IMR-90 (cell line): ENCODE results near the gene AK2. TPM values are rescaled to one million over a fixed set of nuclear protein-coding genes. Genes with fewer than 3 reads are reported as not detected.
A peak's percentile ranks its signal among the peaks of the same experiment; 100 is the strongest.

ENCODE experiments used
- ATAC-seq: fragments of 200-7000 bp; cut with Tn5 transposase; 2 replicates; pipeline ENCODE4 v1.9.1; 2020; ENCODE audit warnings: low read depth, mild to moderate bottlenecking, moderate library complexity
- BruUV-seq: library from RNA; stranded (reverse); fragments of 400-500 nt; replicated peaks from 2 replicates; lab custom pipeline; 2021; lab: Mats Ljungman, UMichigan
- CTCF ChIA-PET: fragments of 300-600 bp; formaldehyde crosslinking; extraction: SDS; loops from one replicate; lab custom pipeline; 2021; ENCODE audit warnings: antibody characterized with exemption; lab: Yijun Ruan, JAX
- POLR2A ChIA-PET: fragments of 300-600 bp; sonication (Branson Sonifier 250); formaldehyde crosslinking; loops from one replicate; lab custom pipeline; 2022; ENCODE audit warnings: antibody characterized with exemption; ENCODE audit not compliant: unreplicated experiment; lab: Charles Lee
- DNase-seq: peaks from one replicate; pipeline ENCODE4 v3.0.0; 2013
- H2AFZ ChIP-seq: replicated peaks from 2 replicates; pipeline ENCODE3; 2013; ENCODE audit warnings: low read length, mild to moderate bottlenecking; ENCODE audit not compliant: poor library complexity
- H2AK5ac ChIP-seq: 2 replicates; pipeline ENCODE4 v1.6.1; 2013; ENCODE audit warnings: low read depth, low read length, inconsistent platforms
- H2AK9ac ChIP-seq: replicated peaks from 2 replicates; pipeline ENCODE3; 2013; ENCODE audit warnings: mild to moderate bottlenecking, low read depth, low read length, moderate library complexity; ENCODE audit not compliant: poor library complexity
- H2BK120ac ChIP-seq: 2 replicates; pipeline ENCODE4 v1.6.1; 2013; ENCODE audit warnings: low read depth, low read length, inconsistent platforms
- H2BK15ac ChIP-seq: 3 replicates; pipeline ENCODE4 v1.6.1; 2013; ENCODE audit warnings: low read depth, low read length, inconsistent platforms
- H2BK20ac ChIP-seq: 2 replicates; pipeline ENCODE4 v1.6.1; 2013; ENCODE audit warnings: low read depth, mild to moderate bottlenecking, inconsistent platforms, low read length, moderate library complexity
- H2BK5ac ChIP-seq: 2 replicates; pipeline ENCODE4 v1.6.1; 2013; ENCODE audit warnings: mild to moderate bottlenecking, low read depth, low read length, inconsistent platforms; ENCODE audit not compliant: poor library complexity, severe bottlenecking
- H3K14ac ChIP-seq: replicated peaks from 2 replicates; pipeline ENCODE4 v1.6.1; 2013; ENCODE audit warnings: low read depth, low read length, inconsistent platforms
- H3K18ac ChIP-seq: 2 replicates; pipeline ENCODE4 v1.6.1; 2013; ENCODE audit warnings: low read depth, low read length, control low read depth
- H3K23ac ChIP-seq: 2 replicates; pipeline ENCODE4 v1.6.1; 2013; ENCODE audit warnings: low read depth, low read length, inconsistent platforms
- H3K27ac ChIP-seq: 2 replicates; pipeline ENCODE4 v1.5.1; 2013; ENCODE audit warnings: mild to moderate bottlenecking, control low read depth, low read length; ENCODE audit not compliant: insufficient read depth
- H3K27me3 ChIP-seq: 2 replicates; pipeline ENCODE4 v1.6.1; 2013; ENCODE audit warnings: low read length; ENCODE audit not compliant: control insufficient read depth, insufficient read depth
- H3K36me3 ChIP-seq: 2 replicates; pipeline ENCODE4 v1.6.1; 2013; ENCODE audit warnings: low read length, mixed read lengths; ENCODE audit not compliant: control insufficient read depth, insufficient read depth
- H3K4ac ChIP-seq: 2 replicates; pipeline ENCODE4 v1.6.1; 2013; ENCODE audit warnings: low read depth, low read length, inconsistent platforms
- H3K4me1 ChIP-seq: 2 replicates; pipeline ENCODE4 v1.6.1; 2013; ENCODE audit warnings: low read length, mixed read lengths; ENCODE audit not compliant: control insufficient read depth, insufficient read depth
- H3K4me2 ChIP-seq: 2 replicates; pipeline ENCODE4 v1.6.1; 2013; ENCODE audit warnings: low read depth, mild to moderate bottlenecking, control low read depth, low read length, moderate library complexity
- H3K4me3 ChIP-seq: 2 replicates; pipeline ENCODE4 v1.5.1; 2013; ENCODE audit warnings: low read depth, mild to moderate bottlenecking, control low read depth, low read length, moderate library complexity; ENCODE audit not compliant: insufficient read depth
- H3K56ac ChIP-seq: 2 replicates; pipeline ENCODE4 v1.6.1; 2013; ENCODE audit warnings: low read length, inconsistent platforms; ENCODE audit not compliant: insufficient read depth; ENCODE audit errors: extremely low read depth
- H3K79me1 ChIP-seq, 2 experiments: 2 replicates each; pipeline ENCODE4 v1.6.1; 2013; ENCODE audit warnings: low read length in 2 of 2, inconsistent platforms in 1 of 2, low read depth in 1 of 2
- H3K9ac ChIP-seq: 2 replicates; pipeline ENCODE4 v1.6.1; 2013; ENCODE audit warnings: low read depth, low read length, control low read depth
- H3K9me1 ChIP-seq: 2 replicates; pipeline ENCODE4 v1.6.1; 2013; ENCODE audit warnings: low read length, inconsistent platforms; ENCODE audit not compliant: insufficient read depth
- H3K9me3 ChIP-seq: 2 replicates; pipeline ENCODE4 v1.6.1; 2013; ENCODE audit warnings: low read length; ENCODE audit not compliant: control insufficient read depth, insufficient read depth
- H4K20me1 ChIP-seq: 2 replicates; pipeline ENCODE4 v1.6.1; 2013; ENCODE audit warnings: low read length, inconsistent platforms; ENCODE audit not compliant: insufficient read depth
- H4K5ac ChIP-seq: 2 replicates; pipeline ENCODE4 v1.6.1; 2013; ENCODE audit warnings: mild to moderate bottlenecking, low read depth, low read length, control low read depth
- H4K8ac ChIP-seq, 2 experiments: 2 replicates each; pipeline ENCODE4 v1.6.1; 2013; ENCODE audit warnings: low read depth in 2 of 2, low read length in 2 of 2, control low read depth in 1 of 2, inconsistent platforms in 1 of 2
- H4K91ac ChIP-seq: 2 replicates; pipeline ENCODE4 v1.6.1; 2013; ENCODE audit warnings: low read depth, low read length, inconsistent platforms; ENCODE audit not compliant: insufficient read depth
- BHLHE40 ChIP-seq: fragments of 150-350 bp; IDR thresholded peaks from 2 replicates; pipeline ENCODE4 v1.6.1; 2016; ENCODE audit warnings: mild to moderate bottlenecking, low read depth, low read length
- CEBPB ChIP-seq: IDR thresholded peaks from 2 replicates; pipeline ENCODE4 v1.6.1; 2012; ENCODE audit warnings: low read depth, low read length, improper control_type of control experiment
- CHD1 ChIP-seq: IDR thresholded peaks from 2 replicates; pipeline ENCODE4 v1.6.1; 2012; ENCODE audit warnings: low read depth, low read length, improper control_type of control experiment
- MAFK ChIP-seq: IDR thresholded peaks from 2 replicates; pipeline ENCODE4 v1.6.1; 2012; ENCODE audit warnings: low read depth, low read length, improper control_type of control experiment
- MAZ ChIP-seq: IDR thresholded peaks from 2 replicates; pipeline ENCODE4 v1.6.1; 2012; ENCODE audit warnings: low read depth, mild to moderate bottlenecking, low read length, improper control_type of control experiment, moderate library complexity, borderline replicate concordance
- MXI1 ChIP-seq: IDR thresholded peaks from 2 replicates; pipeline ENCODE4 v1.6.1; 2012; ENCODE audit warnings: low read depth, mild to moderate bottlenecking, low read length, moderate library complexity, borderline replicate concordance
- POLR2A ChIP-seq: IDR thresholded peaks from 2 replicates; pipeline ENCODE4 v1.6.1; 2012; ENCODE audit warnings: mild to moderate bottlenecking, low read depth, low read length
- RCOR1 ChIP-seq: IDR thresholded peaks from 2 replicates; pipeline ENCODE4 v1.6.1; 2012; ENCODE audit warnings: mild to moderate bottlenecking, low read length, improper control_type of control experiment; ENCODE audit not compliant: insufficient replicate concordance
- RFX5 ChIP-seq: IDR thresholded peaks from 2 replicates; pipeline ENCODE4 v1.8.0; 2012; ENCODE audit warnings: low read depth, mild to moderate bottlenecking, low read length, moderate library complexity
- SMC3 ChIP-seq: fragments of 150-350 bp; IDR thresholded peaks from 2 replicates; pipeline ENCODE4 v1.6.1; 2016; ENCODE audit warnings: low read depth, mild to moderate bottlenecking, antibody characterized with exemption, low read length, moderate library complexity
- WGBS, 2 experiments: methylation state at CpG; one replicate each; pipeline versions ENCODE4 v1.1.5 to v1.1.7; 2013; ENCODE audit warnings: missing lambda C conversion rate in 2 of 2; ENCODE audit not compliant: insufficient read length in 1 of 2; ENCODE audit errors: extremely low coverage in 2 of 2; 5-methylcytosine and 5-hydroxymethylcytosine counted together
- dilution Hi-C: fragments of 300-500 bp; cut with HindIII; formaldehyde crosslinking; loops from one replicate; pipeline ENCODE4 v1.14.3; 2018; ENCODE audit warnings: low sequenced_read_pairs; ENCODE audit not compliant: unreplicated experiment
- in situ Hi-C: fragments of 300-500 bp; cut with MboI; formaldehyde crosslinking; loops from 3 replicates; pipeline ENCODE4 v1.14.3; 2019; ENCODE audit warnings: low sequenced_read_pairs, inconsistent platforms, mixed read lengths
- intact Hi-C: fragments of 100-400 bp; cut with micrococcal nuclease; formaldehyde crosslinking; loops from 2 replicates; pipeline ENCODE4 v1.10.0; 2022
- polyA plus RNA-seq, 3 experiments: library from polyadenylated mRNA; depleted of rRNA; stranded (reverse); fragments of >200 nt; gene quantifications; 2 replicates each; pipeline ENCODE4 v1.2.3, GENCODE V29; 2012; ENCODE audit warnings: low replicate concordance in 1 of 3
- total RNA-seq: library from RNA; depleted of rRNA; stranded (reverse); fragments of >200 nt; gene quantifications from 2 replicates; pipeline ENCODE4 v1.2.3, GENCODE V29; 2012
- TF ChIP-seq, protein P1 (sequence below): conservative IDR thresholded peaks from 2 replicates; pipeline ENCODE4 v1.5.1; 2012; ENCODE audit warnings: mild to moderate bottlenecking, low read depth, low read length, improper control_type of control experiment
- TF ChIP-seq, protein P2 (sequence below): fragments of 150-350 bp; IDR thresholded peaks from 2 replicates; pipeline ENCODE4 v1.6.1; 2016; ENCODE audit warnings: low read depth, mild to moderate bottlenecking, low read length, moderate library complexity, borderline replicate concordance

Gene AK2
- total and polyA plus RNA-seq, 2 of the 4 experiments (the other 2 are of a cell fraction): 118 to 203 TPM

DNA sequence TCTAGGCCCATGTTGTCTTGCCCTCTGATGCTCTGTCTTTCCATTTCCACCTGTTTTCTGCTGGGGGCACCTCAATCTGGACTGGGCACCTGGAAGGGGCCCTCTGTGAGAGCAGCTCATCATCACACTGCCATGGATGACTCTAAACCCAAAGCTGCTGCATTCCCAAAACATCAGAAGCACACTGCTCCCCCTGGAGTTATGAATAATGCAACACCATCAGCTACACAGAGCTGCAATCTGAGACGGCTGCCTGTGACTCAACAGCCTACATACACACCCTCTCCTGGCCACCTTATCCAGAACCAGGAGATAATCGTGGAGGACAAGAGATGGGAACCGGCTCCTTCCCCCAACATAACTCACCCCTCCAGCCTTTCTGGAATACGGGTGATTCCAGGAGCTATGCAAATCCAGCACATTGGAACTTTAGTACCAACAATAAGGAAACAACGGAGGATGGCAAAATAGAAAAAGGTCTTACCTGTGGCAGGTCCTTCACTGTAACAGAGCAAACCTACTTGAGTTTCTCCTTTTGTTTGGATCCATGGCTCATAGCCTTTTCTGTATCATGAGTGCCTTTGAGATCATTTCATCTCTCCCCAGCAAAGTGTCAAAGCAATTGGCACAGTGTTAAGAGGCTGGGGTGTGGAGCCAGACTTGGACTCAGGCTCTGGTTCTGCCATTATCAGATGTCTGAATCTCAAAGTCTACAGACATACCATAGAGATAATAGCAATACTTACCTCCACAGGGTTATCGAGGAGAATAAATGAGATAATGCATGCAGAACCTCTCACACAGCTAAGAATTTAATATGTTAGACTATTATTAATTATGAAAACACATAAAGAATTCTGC is 29.3 kb downstream of the AK2 start:
- peak; percentile 96 for ATAC-seq
- TF ChIP-seq, protein P1, sequence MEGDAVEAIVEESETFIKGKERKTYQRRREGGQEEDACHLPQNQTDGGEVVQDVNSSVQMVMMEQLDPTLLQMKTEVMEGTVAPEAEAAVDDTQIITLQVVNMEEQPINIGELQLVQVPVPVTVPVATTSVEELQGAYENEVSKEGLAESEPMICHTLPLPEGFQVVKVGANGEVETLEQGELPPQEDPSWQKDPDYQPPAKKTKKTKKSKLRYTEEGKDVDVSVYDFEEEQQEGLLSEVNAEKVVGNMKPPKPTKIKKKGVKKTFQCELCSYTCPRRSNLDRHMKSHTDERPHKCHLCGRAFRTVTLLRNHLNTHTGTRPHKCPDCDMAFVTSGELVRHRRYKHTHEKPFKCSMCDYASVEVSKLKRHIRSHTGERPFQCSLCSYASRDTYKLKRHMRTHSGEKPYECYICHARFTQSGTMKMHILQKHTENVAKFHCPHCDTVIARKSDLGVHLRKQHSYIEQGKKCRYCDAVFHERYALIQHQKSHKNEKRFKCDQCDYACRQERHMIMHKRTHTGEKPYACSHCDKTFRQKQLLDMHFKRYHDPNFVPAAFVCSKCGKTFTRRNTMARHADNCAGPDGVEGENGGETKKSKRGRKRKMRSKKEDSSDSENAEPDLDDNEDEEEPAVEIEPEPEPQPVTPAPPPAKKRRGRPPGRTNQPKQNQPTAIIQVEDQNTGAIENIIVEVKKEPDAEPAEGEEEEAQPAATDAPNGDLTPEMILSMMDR: peak; percentile 89
- TF ChIP-seq RCOR1 (no peak), SMC3 (peak; percentile 98), MXI1 (no peak), RFX5 (no peak), POLR2A (peak; percentile 47; the same call in 1 of the 2 replicates), MAFK (peak; percentile 24; the same call in 1 of the 2 replicates), MAZ (peak; percentile 29; the same call in 1 of the 2 replicates), CEBPB (peak; percentile 79), CHD1 (no peak), BHLHE40 (no peak)
- TF ChIP-seq, protein P2, sequence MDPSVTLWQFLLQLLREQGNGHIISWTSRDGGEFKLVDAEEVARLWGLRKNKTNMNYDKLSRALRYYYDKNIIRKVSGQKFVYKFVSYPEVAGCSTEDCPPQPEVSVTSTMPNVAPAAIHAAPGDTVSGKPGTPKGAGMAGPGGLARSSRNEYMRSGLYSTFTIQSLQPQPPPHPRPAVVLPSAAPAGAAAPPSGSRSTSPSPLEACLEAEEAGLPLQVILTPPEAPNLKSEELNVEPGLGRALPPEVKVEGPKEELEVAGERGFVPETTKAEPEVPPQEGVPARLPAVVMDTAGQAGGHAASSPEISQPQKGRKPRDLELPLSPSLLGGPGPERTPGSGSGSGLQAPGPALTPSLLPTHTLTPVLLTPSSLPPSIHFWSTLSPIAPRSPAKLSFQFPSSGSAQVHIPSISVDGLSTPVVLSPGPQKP: no peak

More for the DNA sequence above, 29.3 kb downstream of the AK2 start:
- intact Hi-C loops: loop anchor here (1.0 kb wide), 2 partner anchors 43 to 74 kb away; partner anchors contain the start of gene RNF19B
- H3K27ac ChIP-seq: no peak overlapping the region
- no peaks in the 10 kb centered on the region for H3K9me3 ChIP-seq
- H2BK120ac ChIP-seq: no peak overlapping the region
- 100% methylated on average over 1 of the region's 6 CpGs; no CpG with 5 or more reads in 1 of the 2 experiments for WGBS, 2 experiments
- no peak overlapping the region for H3K9ac ChIP-seq
- peaks cover 2 to 24% of the 10 kb centered on the region in 2 experiments for H3K79me1 ChIP-seq
- no peak overlapping the region for H2AK9ac ChIP-seq
- DNase-seq: peak; percentile 94
- no peak overlapping the region for H3K4ac ChIP-seq
- H3K56ac ChIP-seq: no peak overlapping the region
- dilution Hi-C loops: no loop called here
- no peaks in the 10 kb centered on the region for H3K27me3 ChIP-seq
- H3K9me1 ChIP-seq: peaks cover 17% of the 10 kb centered on the region
- H2BK15ac ChIP-seq: no peak overlapping the region
- peak overlapping the region; percentile 8 for H2BK5ac ChIP-seq
- peaks cover 11% of the 10 kb centered on the region; the same call in 1 of the 2 replicates for H4K20me1 ChIP-seq
- no peak overlapping the region for H2BK20ac ChIP-seq
- peak overlapping the region; percentile 16; the same call in 1 of the 2 replicates for H2AK5ac ChIP-seq
- no peak overlapping the region for H4K8ac ChIP-seq
- no peak overlapping the region for H2AFZ ChIP-seq
- no TSS peak for BruUV-seq
- in situ Hi-C loops: loop anchor here (5.0 kb wide), 1 partner anchor 75 kb away; no protein-coding TSS in a partner anchor
- no peak overlapping the region for H3K4me3 ChIP-seq
- no peak overlapping the region for H3K18ac ChIP-seq
- ChIA-PET CTCF (interaction anchor here (0.6 to 1.5 kb wide), 11 partner anchors 11 to 503 kb away, joined by 3 to 16 read pairs (median 4); partner anchors contain the start of gene RNF19B), POLR2A (interaction anchor here (0.5 to 0.7 kb wide), 2 partner anchors 131 to 464 kb away, joined by 4 read pairs; no protein-coding TSS in a partner anchor)
- H4K91ac ChIP-seq: no peak overlapping the region
- peaks cover 25% of the 10 kb centered on the region for H3K4me1 ChIP-seq
- H3K14ac ChIP-seq: peak overlapping the region; percentile 41; the same call in 1 of the 2 replicates
- peaks cover 21% of the 10 kb centered on the region for H3K36me3 ChIP-seq
- no peak overlapping the region for H3K23ac ChIP-seq
- H4K5ac ChIP-seq: no peak overlapping the region
- no peak overlapping the region for H3K4me2 ChIP-seq
